Mucosa of rectum (tissue), 2 donors: ENCODE data around the gene CHRM2.
"Not testable (repeated sequence)": the region's sequence is repeated elsewhere in the genome, so short reads cannot be mapped to it uniquely, and the experiment has no call there.

Experiments
- H3K27ac ChIP-seq, 2 donors: one replicate each; pipeline ENCODE4 v1.7.0; 2013; ENCODE audit warnings: inconsistent platforms in 2 of 2, low read depth in 2 of 2, low read length in 2 of 2
- H3K27me3 ChIP-seq, 2 donors: one replicate each; pipeline ENCODE4 v1.7.0; 2013; ENCODE audit warnings: low read length in 2 of 2; ENCODE audit not compliant: control insufficient read depth in 2 of 2, insufficient read depth in 2 of 2
- H3K36me3 ChIP-seq, 2 donors: one replicate each; pipeline ENCODE4 v1.7.0; 2013; ENCODE audit warnings: low read length in 2 of 2; ENCODE audit not compliant: control insufficient read depth in 2 of 2, insufficient read depth in 2 of 2
- H3K4me1 ChIP-seq, 2 donors: one replicate each; pipeline ENCODE4 v1.7.0; 2013; ENCODE audit warnings: low read length in 2 of 2, mild to moderate bottlenecking in 1 of 2; ENCODE audit not compliant: control insufficient read depth in 2 of 2, insufficient read depth in 2 of 2
- H3K4me3 ChIP-seq, 2 donors: one replicate each; pipeline ENCODE4 v1.7.0; 2013; ENCODE audit warnings: low read length in 2 of 2
- H3K9ac ChIP-seq, 2 donors: one replicate each; pipeline ENCODE4 v1.7.0; 2013; ENCODE audit warnings: low read length in 2 of 2, low read depth in 1 of 2, mild to moderate bottlenecking in 1 of 2
- H3K9me3 ChIP-seq, 2 donors: one replicate each; pipeline ENCODE4 v1.7.0; 2013; ENCODE audit warnings: low read length in 2 of 2; ENCODE audit not compliant: control insufficient read depth in 2 of 2
- donor health status: healthy.
- donor health status: Normal muscosa, but diverticular disease.

The CHRM2 gene

GRCh38 chr7:136868496-136869000, at the start of gene CHRM2:
Gene CHRM2, plus strand, starts transcription at chr7:136868652. Its CDS starts 146,214 bp downstream, at chr7:137014866.
- H3K27me3 ChIP-seq = no peaks in the 10 kb centered on the region
- H3K9me3 ChIP-seq = no peaks in the 10 kb centered on the region
- peak within 1 kb of the TSS in 1 of 2 donors; percentile 2 for H3K27ac ChIP-seq
- H3K9ac ChIP-seq = no peak within 1 kb of the TSS
- no peaks in the 10 kb centered on the region for H3K4me1 ChIP-seq
- no peaks in the 10 kb centered on the region for H3K36me3 ChIP-seq
- H3K4me3 ChIP-seq = peak within 1 kb of the TSS; percentile 35 to 42

DNA sequence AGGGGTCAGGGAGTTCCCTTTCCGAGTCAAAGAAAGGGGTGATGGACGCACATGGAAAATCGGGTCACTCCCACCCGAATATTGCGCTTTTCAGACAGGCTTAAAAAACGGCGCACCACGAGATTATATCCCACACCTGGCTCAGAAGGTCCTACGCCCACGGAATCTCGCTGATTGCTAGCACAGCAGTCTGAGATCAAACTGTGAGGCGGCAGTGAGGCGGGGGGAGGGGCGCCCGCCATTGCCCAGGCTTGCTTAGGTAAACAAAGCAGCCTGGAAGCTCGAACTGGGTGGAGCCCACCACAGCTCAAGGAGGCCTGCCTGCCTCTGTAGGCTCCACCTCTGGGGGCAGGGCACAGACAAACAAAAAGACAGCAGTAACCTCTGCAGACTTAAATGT, 37.1 kb upstream of the CHRM2 start:
- not testable (repeated sequence) for H3K4me3 ChIP-seq, H3K4me1 ChIP-seq, H3K27me3 ChIP-seq, H3K36me3 ChIP-seq, H3K9me3 ChIP-seq, H3K27ac ChIP-seq, H3K9ac ChIP-seq

GRCh38 chr7:136845899-136846465, 22.5 kb upstream of the CHRM2 start:
- Histone ChIP-seq H3K27ac (no peak overlapping the region), H3K36me3 (no peaks in the 10 kb centered on the region), H3K4me3 (no peak overlapping the region), H3K27me3 (no peaks in the 10 kb centered on the region), H3K9ac (no peak overlapping the region), H3K9me3 (no peaks in the 10 kb centered on the region), H3K4me1 (no peaks in the 10 kb centered on the region)

GRCh38 chr7:136847858-136848257, 20.6 kb upstream of the CHRM2 start:
- no peak overlapping the region for H3K4me3 ChIP-seq
- no peaks in the 10 kb centered on the region for H3K27me3 ChIP-seq
- no peaks in the 10 kb centered on the region for H3K4me1 ChIP-seq
- H3K27ac ChIP-seq = no peak overlapping the region
- no peak overlapping the region for H3K9ac ChIP-seq
- H3K9me3 ChIP-seq = no peaks in the 10 kb centered on the region
- H3K36me3 ChIP-seq = no peaks in the 10 kb centered on the region

DNA sequence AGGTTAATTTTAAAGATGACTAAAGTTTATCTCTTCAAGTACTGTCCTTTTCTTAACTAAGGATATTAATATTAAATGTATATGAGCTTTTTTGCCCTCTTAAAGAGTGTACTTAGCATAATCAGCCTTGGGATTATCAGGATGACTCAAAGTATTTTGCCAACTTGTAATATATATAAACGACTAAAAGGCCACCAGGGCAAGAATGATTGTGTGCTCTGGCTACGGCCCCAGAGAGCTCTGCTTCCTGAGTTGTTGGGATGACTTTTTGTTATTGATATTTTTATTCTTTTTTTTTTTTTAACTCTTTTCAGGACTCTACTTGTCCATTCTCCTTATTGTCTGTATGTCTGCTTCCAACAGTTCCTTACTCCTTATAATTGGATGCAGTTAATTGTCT, 14.8 kb upstream of the CHRM2 start:
- no peaks in the 10 kb centered on the region for H3K9me3 ChIP-seq
- no peak overlapping the region for H3K27ac ChIP-seq
- no peaks in the 10 kb centered on the region for H3K4me1 ChIP-seq
- no peak overlapping the region for H3K4me3 ChIP-seq
- H3K27me3 ChIP-seq = no peaks in the 10 kb centered on the region
- no peak overlapping the region for H3K9ac ChIP-seq
- H3K36me3 ChIP-seq = no peaks in the 10 kb centered on the region

- no peak overlapping the region for H3K9ac ChIP-seq
- peaks cover 0 to 8% of the 10 kb centered on the region in 2 donors for H3K9me3 ChIP-seq
- H3K4me3 ChIP-seq = no peak overlapping the region
- no peaks in the 10 kb centered on the region for H3K4me1 ChIP-seq
- H3K36me3 ChIP-seq = no peaks in the 10 kb centered on the region
- H3K27me3 ChIP-seq = no peaks in the 10 kb centered on the region
- no peak overlapping the region for H3K27ac ChIP-seq
Observed at GRCh38 chr7:136857573-136857972, 10.9 kb upstream of the CHRM2 start.

DNA sequence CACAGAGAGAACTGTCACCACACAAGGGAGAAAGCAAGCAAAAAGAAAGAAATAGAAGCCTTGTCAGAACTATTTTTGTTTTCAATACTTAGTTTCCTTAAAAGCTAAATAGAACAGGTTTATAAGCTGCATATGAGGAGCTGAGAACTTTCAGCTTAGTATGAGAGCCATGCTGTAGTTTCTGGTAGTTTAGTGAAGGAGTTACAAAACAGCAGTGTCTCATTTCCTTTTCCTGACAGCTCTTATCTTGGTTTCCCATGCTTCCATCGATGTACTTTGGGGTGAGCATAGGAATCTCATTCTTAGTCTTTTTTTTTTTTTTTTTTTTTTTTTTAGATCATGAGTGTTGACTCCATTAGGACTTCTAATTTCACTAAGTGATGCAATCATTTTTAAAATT, 8.6 kb upstream of the CHRM2 start:
- no peak overlapping the region for H3K4me3 ChIP-seq
- no peaks in the 10 kb centered on the region for H3K4me1 ChIP-seq
- peaks cover 0 to 8% of the 10 kb centered on the region in 2 donors for H3K9me3 ChIP-seq
- H3K9ac ChIP-seq = no peak overlapping the region
- H3K36me3 ChIP-seq = no peaks in the 10 kb centered on the region
- H3K27me3 ChIP-seq = no peaks in the 10 kb centered on the region
- H3K27ac ChIP-seq = no peak overlapping the region

DNA sequence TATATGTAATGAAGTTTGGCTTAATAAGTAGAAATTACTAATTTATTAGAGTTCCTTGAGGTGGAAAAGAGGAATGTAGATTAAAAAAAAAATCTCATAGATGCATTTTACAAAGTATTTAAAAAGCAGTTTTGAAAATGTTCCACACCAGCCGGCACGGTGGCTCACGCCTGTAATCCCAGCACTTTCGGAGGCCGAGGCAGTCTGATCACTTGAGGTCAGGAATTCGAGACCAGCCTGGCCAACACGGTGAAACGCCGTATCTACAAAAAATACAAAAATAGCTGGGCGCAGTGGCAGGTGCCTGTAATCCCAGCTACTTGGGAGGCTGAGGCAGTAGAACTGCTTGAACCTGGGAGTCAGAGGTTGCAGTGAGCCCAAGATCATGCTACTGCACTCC, 3.2 kb upstream of the CHRM2 start:
- no peaks in the 10 kb centered on the region for H3K27me3 ChIP-seq
- H3K4me3 ChIP-seq = no peak overlapping the region
- peaks cover 0 to 8% of the 10 kb centered on the region in 2 donors for H3K9me3 ChIP-seq
- no peak overlapping the region for H3K9ac ChIP-seq
- H3K4me1 ChIP-seq = no peaks in the 10 kb centered on the region
- H3K36me3 ChIP-seq = no peaks in the 10 kb centered on the region
- H3K27ac ChIP-seq = no peak overlapping the region

GRCh38 chr7:136865777-136866176, 2.7 kb upstream of the CHRM2 start:
- Histone ChIP-seq H3K9me3 (peaks cover 0 to 8% of the 10 kb centered on the region in 2 donors), H3K4me1 (no peaks in the 10 kb centered on the region), H3K9ac (no peak overlapping the region)

DNA sequence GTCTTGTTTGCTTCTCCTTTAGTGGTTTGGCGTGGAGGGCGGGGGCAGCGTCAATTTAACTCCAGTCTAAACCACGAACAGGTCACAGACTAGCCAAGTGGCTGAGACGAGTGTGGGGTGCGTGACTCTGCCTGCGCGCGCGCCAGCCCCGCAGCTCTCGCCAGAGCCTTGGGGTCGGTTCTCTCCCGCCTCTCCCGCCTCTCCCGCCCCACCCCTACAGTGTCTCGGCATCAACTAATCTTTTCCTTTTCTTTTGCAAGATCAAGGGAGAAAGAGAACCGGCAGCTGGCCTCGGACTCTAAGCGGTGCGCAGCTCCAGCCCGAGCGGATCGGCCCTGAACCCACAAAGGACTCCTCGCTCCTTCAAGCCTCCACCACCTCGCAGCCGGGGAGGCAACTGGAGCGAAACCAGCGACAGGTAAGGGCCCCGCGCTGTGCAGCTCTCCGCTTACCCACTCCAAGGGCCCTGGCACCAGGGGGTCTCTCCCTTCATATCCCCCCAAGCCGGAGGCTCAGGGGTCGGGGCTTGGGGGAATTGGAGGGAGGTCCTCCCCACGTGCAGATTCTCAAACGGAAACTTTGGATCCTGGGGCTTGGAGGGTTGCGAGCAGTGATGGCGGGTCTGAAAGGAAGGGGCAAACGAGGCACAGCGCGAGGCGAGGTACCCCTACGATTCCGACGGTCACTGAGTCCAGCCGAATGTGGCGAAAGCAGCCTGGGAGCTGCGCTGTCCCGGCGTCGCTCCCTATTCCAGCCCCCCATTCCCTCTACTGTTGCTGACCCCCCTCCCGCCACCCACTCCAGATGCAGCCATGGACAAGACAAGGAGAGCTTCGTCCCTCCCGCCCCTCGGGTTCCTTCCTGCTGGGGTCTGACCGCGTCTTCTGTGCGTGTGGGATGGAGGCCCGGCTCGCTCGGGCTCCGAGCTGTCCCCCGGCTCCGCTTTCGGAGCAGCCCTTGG, 829 bp downstream of the CHRM2 start:
- H3K4me1 ChIP-seq = no peaks in the 10 kb centered on the region
- H3K36me3 ChIP-seq = no peaks in the 10 kb centered on the region
- peak overlapping the region in 1 of 2 donors; percentile 2 for H3K27ac ChIP-seq
- H3K4me3 ChIP-seq = peak overlapping the region; percentile 35 to 48
- no peaks in the 10 kb centered on the region for H3K27me3 ChIP-seq
- no peaks in the 10 kb centered on the region for H3K9me3 ChIP-seq
- no peak overlapping the region for H3K9ac ChIP-seq

More at GRCh38 chr7:136865777-136866176, 2.7 kb upstream of the CHRM2 start:
- H3K36me3 ChIP-seq = no peaks in the 10 kb centered on the region
- no peak overlapping the region for H3K27ac ChIP-seq
- no peak overlapping the region for H3K4me3 ChIP-seq
- no peaks in the 10 kb centered on the region for H3K27me3 ChIP-seq
